Neuronal stem cell (in vitro differentiated cells): ENCODE results near the gene ZNF200.

Experiments used
- DNase-seq: peaks from one replicate; pipeline ENCODE4 v3.0.0-alpha.2; 2013; ENCODE audit warnings: low spot score
- H2AFZ ChIP-seq: one replicate; pipeline ENCODE4 v1.6.1; 2013; ENCODE audit warnings: mild to moderate bottlenecking, low read length, inconsistent platforms
- H2AK5ac ChIP-seq: 2 replicates; pipeline ENCODE4 v1.6.1; 2013; ENCODE audit warnings: low read depth, mild to moderate bottlenecking, inconsistent platforms, low read length, moderate library complexity, mixed read lengths
- H2BK120ac ChIP-seq: 2 replicates; pipeline ENCODE4 v1.6.1; 2013; ENCODE audit warnings: low read depth, mild to moderate bottlenecking, inconsistent platforms, low read length, moderate library complexity, mixed read lengths
- H2BK12ac ChIP-seq: one replicate; pipeline ENCODE4 v1.6.1; 2013; ENCODE audit warnings: low read length, inconsistent platforms
- H2BK15ac ChIP-seq: 2 replicates; pipeline ENCODE4 v1.6.1; 2013; ENCODE audit warnings: mild to moderate bottlenecking, low read length, inconsistent platforms, mixed read lengths
- H2BK5ac ChIP-seq: one replicate; pipeline ENCODE4 v1.6.1; 2013; ENCODE audit warnings: inconsistent platforms, mild to moderate bottlenecking, low read length, moderate library complexity
- H3K14ac ChIP-seq: one replicate; pipeline ENCODE4 v1.6.1; 2013; ENCODE audit warnings: low read length, inconsistent platforms
- H3K18ac ChIP-seq: 2 replicates; pipeline ENCODE4 v1.6.1; 2013; ENCODE audit warnings: low read length, inconsistent platforms
- H3K23ac ChIP-seq: 2 replicates; pipeline ENCODE4 v1.6.1; 2013; ENCODE audit warnings: low read depth, mild to moderate bottlenecking, mixed read lengths, low read length, inconsistent platforms; ENCODE audit not compliant: poor library complexity
- H3K27ac ChIP-seq: replicated peaks from 3 replicates; pipeline ENCODE4 v1.5.1; 2013; ENCODE audit warnings: low read length, inconsistent platforms
- H3K27me3 ChIP-seq, 3 experiments: 2 replicates each; pipeline ENCODE4 v1.6.1; 2013; ENCODE audit warnings: low read length in 3 of 3, mild to moderate bottlenecking in 2 of 3, inconsistent platforms in 1 of 3, low read depth in 1 of 3, mixed read lengths in 1 of 3, moderate library complexity in 1 of 3; ENCODE audit not compliant: control insufficient read depth in 3 of 3, insufficient read depth in 3 of 3
- H3K36me3 ChIP-seq, 2 donors: replicated peaks in 1 of 2; 2 replicates each; pipeline ENCODE4 v1.6.1; 2013; ENCODE audit warnings: low read length in 2 of 2; ENCODE audit not compliant: control insufficient read depth in 2 of 2, insufficient read depth in 2 of 2
- H3K4ac ChIP-seq: 2 replicates; pipeline ENCODE4 v1.6.1; 2013; ENCODE audit warnings: inconsistent platforms, mild to moderate bottlenecking, low read length, moderate library complexity
- H3K4me1 ChIP-seq, 2 donors: 1 replicate in 1 of 2; 2 replicates in 1 of 2; pipeline ENCODE4 v1.6.1; 2013; ENCODE audit warnings: low read length in 2 of 2, low read depth in 1 of 2; ENCODE audit not compliant: control insufficient read depth in 2 of 2, insufficient read depth in 1 of 2
- H3K4me2 ChIP-seq: one replicate; pipeline ENCODE4 v1.6.1; 2013; ENCODE audit warnings: mild to moderate bottlenecking, low read length, inconsistent platforms; ENCODE audit not compliant: insufficient read depth, poor library complexity, severe bottlenecking
- H3K4me3 ChIP-seq, 2 donors: 2 replicates each; pipeline ENCODE4 v1.5.1; 2013; ENCODE audit warnings: low read length in 2 of 2, mild to moderate bottlenecking in 2 of 2, inconsistent platforms in 1 of 2, moderate library complexity in 1 of 2
- H3K79me1 ChIP-seq: one replicate; pipeline ENCODE4 v1.6.1; 2013; ENCODE audit warnings: low read depth, mild to moderate bottlenecking, inconsistent platforms, low read length, moderate library complexity
- H3K9ac ChIP-seq: one replicate; pipeline ENCODE4 v1.6.1; 2013; ENCODE audit warnings: mild to moderate bottlenecking, low read depth, low read length, inconsistent platforms; ENCODE audit not compliant: poor library complexity
- H3K9me3 ChIP-seq, 2 donors: replicated peaks in 1 of 2; 2 replicates each; pipeline versions ENCODE3 to v1.6.1; 2013; ENCODE audit warnings: low read length in 2 of 2, mild to moderate bottlenecking in 2 of 2, inconsistent platforms in 1 of 2, low read depth in 1 of 2, mixed read lengths in 1 of 2, moderate library complexity in 1 of 2; ENCODE audit not compliant: control insufficient read depth in 2 of 2, insufficient read depth in 1 of 2
- H4K8ac ChIP-seq: one replicate; pipeline ENCODE4 v1.6.1; 2013; ENCODE audit warnings: low read depth, mild to moderate bottlenecking, inconsistent platforms, low read length, moderate library complexity
- H4K91ac ChIP-seq: one replicate; pipeline ENCODE4 v1.6.1; 2013; ENCODE audit warnings: low read length, low read depth, mild to moderate bottlenecking, inconsistent platforms; ENCODE audit not compliant: poor library complexity
- WGBS, 2 donors: extraction: QIAGEN DNeasy Blood & Tissue Kit; methylation state at CpG; one replicate each; pipeline ENCODE4 v1.1.7; 2013; ENCODE audit warnings: missing lambda C conversion rate in 2 of 2, mixed read lengths in 1 of 2; ENCODE audit not compliant: insufficient read length in 2 of 2, insufficient replicate concordance in 1 of 2; ENCODE audit errors: extremely low coverage in 2 of 2; 5-methylcytosine and 5-hydroxymethylcytosine counted together

Gene ZNF200

DNA sequence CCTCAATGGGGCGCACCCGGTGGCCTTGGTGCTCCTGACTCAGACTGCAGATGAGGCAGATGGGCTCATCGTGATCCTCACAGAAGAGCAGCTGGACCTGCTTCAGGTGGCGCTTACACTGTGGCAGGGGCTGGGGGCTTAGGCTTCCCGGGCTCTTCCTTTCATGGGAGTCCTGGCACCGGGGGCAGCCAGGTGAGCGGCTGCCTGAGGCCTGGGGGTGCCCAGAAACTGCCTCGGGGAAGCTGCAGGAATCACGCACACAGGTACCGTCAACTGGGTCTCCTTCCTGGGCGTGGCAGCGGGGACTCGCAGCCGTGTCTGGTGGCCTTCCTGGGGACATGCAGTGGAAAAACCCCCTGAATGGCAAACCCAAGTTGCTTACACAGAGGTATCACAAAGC, 14.5 kb upstream of the ZNF200 start:
- H3K79me1 ChIP-seq, result no peaks in the 10 kb centered on the region
- H3K4me3 ChIP-seq, result no peak overlapping the region
- peaks cover 0 to 19% of the 10 kb centered on the region in 2 donors for H3K9me3 ChIP-seq
- no peaks in the 10 kb centered on the region for H3K4me1 ChIP-seq
- H2BK15ac ChIP-seq, result no peak overlapping the region
- no peak overlapping the region for H3K14ac ChIP-seq
- no peak overlapping the region for H2BK120ac ChIP-seq
- H3K4me2 ChIP-seq, result no peak overlapping the region
- H2AFZ ChIP-seq, result peak overlapping the region; percentile 11
- H3K27me3 ChIP-seq, result peaks cover 0 to 55% (median 0%) of the 10 kb centered on the region in 3 experiments
- no peak overlapping the region for H3K18ac ChIP-seq
- no peak overlapping the region for H4K91ac ChIP-seq
- no peak for DNase-seq
- H2BK12ac ChIP-seq, result no peak overlapping the region
- no peak overlapping the region for H3K23ac ChIP-seq
- H2AK5ac ChIP-seq, result no peak overlapping the region
- H3K9ac ChIP-seq, result peak overlapping the region; percentile 13
- no peak overlapping the region for H2BK5ac ChIP-seq
- H3K4ac ChIP-seq, result no peak overlapping the region
- no peaks in the 10 kb centered on the region for H3K36me3 ChIP-seq
- no peak overlapping the region for H4K8ac ChIP-seq
- WGBS, 2 donors, result no CpG with 5 or more reads among the region's 14 CpGs
- H3K27ac ChIP-seq, result no peak overlapping the region

DNA sequence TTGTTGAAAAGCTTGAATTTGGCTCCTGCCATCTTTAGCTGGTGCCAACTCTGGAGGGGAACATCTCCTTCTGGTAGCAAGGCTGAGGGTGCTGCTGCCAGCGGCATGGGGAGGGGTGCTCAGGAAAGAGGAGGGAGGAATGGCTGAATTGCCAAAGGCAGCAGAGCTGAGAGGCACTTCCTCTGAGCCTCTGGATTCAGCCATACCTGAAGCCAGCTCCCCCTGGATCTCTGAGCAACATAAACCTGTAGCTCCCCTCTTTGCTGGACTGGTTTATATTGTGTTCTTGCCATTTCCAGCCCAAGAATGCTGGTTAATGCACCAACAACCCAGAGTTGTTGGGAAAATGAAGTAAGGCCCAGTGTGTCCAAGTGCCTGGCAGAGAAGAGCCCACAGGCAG, 14.1 kb upstream of the ZNF200 start:
- Histone ChIP-seq H2BK5ac (no peak overlapping the region), H3K79me1 (no peaks in the 10 kb centered on the region), H3K4me2 (no peak overlapping the region), H3K27ac (no peak overlapping the region), H2BK15ac (no peak overlapping the region), H3K4me3 (no peak overlapping the region), H4K8ac (no peak overlapping the region), H3K27me3 (peaks cover 0 to 55% (median 0%) of the 10 kb centered on the region in 3 experiments), H2BK120ac (no peak overlapping the region), H3K4ac (no peak overlapping the region), H2BK12ac (no peak overlapping the region), H2AK5ac (no peak overlapping the region), H3K4me1 (no peaks in the 10 kb centered on the region), H3K36me3 (no peaks in the 10 kb centered on the region), H3K9ac (no peak overlapping the region), H3K18ac (no peak overlapping the region), H2AFZ (no peak overlapping the region), H3K9me3 (peaks cover 0 to 23% of the 10 kb centered on the region in 2 donors), H3K23ac (no peak overlapping the region), H3K14ac (no peak overlapping the region), H4K91ac (no peak overlapping the region)
- DNase-seq, result no peak
- no CpG with 5 or more reads among the region's 1 CpG for WGBS, 2 donors

DNA sequence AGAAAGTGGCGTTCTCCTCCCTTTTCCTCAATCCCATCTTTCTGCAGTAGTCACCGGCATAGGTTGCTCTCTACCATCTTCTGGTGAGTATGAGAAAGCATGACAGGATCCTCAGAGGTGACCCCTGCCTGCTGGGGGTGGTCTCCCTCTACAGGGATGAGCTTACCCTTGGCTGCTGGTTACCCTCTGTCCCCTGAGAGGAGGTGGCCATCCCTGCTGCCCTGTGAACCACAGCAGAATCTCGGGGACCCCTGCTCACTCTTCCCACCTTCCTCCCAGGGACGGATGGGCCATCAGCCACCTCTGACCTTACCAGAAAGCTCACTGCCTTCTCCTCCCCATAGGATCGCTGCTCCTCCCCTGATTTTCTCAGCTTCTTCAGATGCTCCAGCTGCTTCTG, 13.6 kb upstream of the ZNF200 start:
- no peak overlapping the region for H3K18ac ChIP-seq
- H4K91ac ChIP-seq, result no peak overlapping the region
- H3K79me1 ChIP-seq, result no peaks in the 10 kb centered on the region
- H3K9me3 ChIP-seq, result peaks cover 0 to 27% of the 10 kb centered on the region in 2 donors
- H3K27me3 ChIP-seq, result peaks cover 0 to 54% (median 0%) of the 10 kb centered on the region in 3 experiments
- H3K4me2 ChIP-seq, result no peak overlapping the region
- no peak overlapping the region for H2AFZ ChIP-seq
- no CpG with 5 or more reads among the region's 5 CpGs for WGBS, 2 donors
- no peak for DNase-seq
- no peaks in the 10 kb centered on the region for H3K36me3 ChIP-seq
- no peak overlapping the region for H2BK120ac ChIP-seq
- H3K14ac ChIP-seq, result no peak overlapping the region
- H3K4me3 ChIP-seq, result peak overlapping the region in 1 of 2 donors; percentile 57
- H2BK5ac ChIP-seq, result no peak overlapping the region
- no peak overlapping the region for H3K4ac ChIP-seq
- no peak overlapping the region for H2AK5ac ChIP-seq
- no peaks in the 10 kb centered on the region for H3K4me1 ChIP-seq
- H3K27ac ChIP-seq, result no peak overlapping the region
- no peak overlapping the region for H2BK15ac ChIP-seq
- no peak overlapping the region for H4K8ac ChIP-seq
- no peak overlapping the region for H2BK12ac ChIP-seq
- H3K9ac ChIP-seq, result no peak overlapping the region
- no peak overlapping the region for H3K23ac ChIP-seq

- H3K27ac ChIP-seq, result no peak overlapping the region
- H3K18ac ChIP-seq, result no peak overlapping the region
- no peaks in the 10 kb centered on the region for H3K79me1 ChIP-seq
- no CpG with 5 or more reads among the region's 10 CpGs for WGBS, 2 donors
- no peak overlapping the region for H4K91ac ChIP-seq
- no peak overlapping the region for H2BK120ac ChIP-seq
- H3K4me2 ChIP-seq, result no peak overlapping the region
- H3K9ac ChIP-seq, result no peak overlapping the region
- H3K27me3 ChIP-seq, result peaks cover 0 to 61% (median 0%) of the 10 kb centered on the region in 3 experiments
- H3K14ac ChIP-seq, result no peak overlapping the region
- peak overlapping the region; percentile 61 for H2AFZ ChIP-seq
- no peak overlapping the region for H2AK5ac ChIP-seq
- H3K36me3 ChIP-seq, result no peaks in the 10 kb centered on the region
- H3K4me3 ChIP-seq, result peak overlapping the region in 1 of 2 donors; percentile 42
- no peak overlapping the region for H2BK12ac ChIP-seq
- H4K8ac ChIP-seq, result no peak overlapping the region
- H3K23ac ChIP-seq, result no peak overlapping the region
- no peaks in the 10 kb centered on the region for H3K4me1 ChIP-seq
- H3K4ac ChIP-seq, result no peak overlapping the region
- peaks cover 0 to 25% of the 10 kb centered on the region in 2 donors for H3K9me3 ChIP-seq
- H2BK5ac ChIP-seq, result no peak overlapping the region
- DNase-seq, result no peak
- H2BK15ac ChIP-seq, result no peak overlapping the region
Measured at GRCh38 chr16:3246876-3247275, 11.9 kb upstream of the ZNF200 start.
